IPS-18a (cell line): ENCODE data around the gene CKB.
A peak's percentile ranks its signal among the peaks of the same experiment; 100 is the strongest.
"Not testable (repeated sequence)": the region's sequence is repeated elsewhere in the genome, so short reads cannot be mapped to it uniquely, and the experiment has no call there.

ENCODE experiments used
- H3K27ac ChIP-seq: one replicate; pipeline ENCODE4 v1.5.1; 2013; ENCODE audit warnings: low read length
- H3K27me3 ChIP-seq: one replicate; pipeline ENCODE4 v1.6.1; 2013; ENCODE audit warnings: mild to moderate bottlenecking, low read length; ENCODE audit not compliant: control insufficient read depth, insufficient read depth
- H3K36me3 ChIP-seq: one replicate; pipeline ENCODE4 v1.6.1; 2013; ENCODE audit warnings: low read depth, low read length; ENCODE audit not compliant: control insufficient read depth
- H3K4me1 ChIP-seq: one replicate; pipeline ENCODE4 v1.6.1; 2013; ENCODE audit warnings: low read depth, low read length; ENCODE audit not compliant: control insufficient read depth
- H3K4me3 ChIP-seq: one replicate; pipeline ENCODE4 v1.5.1; 2013; ENCODE audit warnings: low read length
- H3K9ac ChIP-seq: one replicate; pipeline ENCODE4 v1.6.1; 2013; ENCODE audit warnings: mild to moderate bottlenecking, low read length, moderate library complexity
- H3K9me3 ChIP-seq: one replicate; pipeline ENCODE4 v1.6.1; 2013; ENCODE audit warnings: low read depth, low read length; ENCODE audit not compliant: control insufficient read depth

Gene CKB

DNA sequence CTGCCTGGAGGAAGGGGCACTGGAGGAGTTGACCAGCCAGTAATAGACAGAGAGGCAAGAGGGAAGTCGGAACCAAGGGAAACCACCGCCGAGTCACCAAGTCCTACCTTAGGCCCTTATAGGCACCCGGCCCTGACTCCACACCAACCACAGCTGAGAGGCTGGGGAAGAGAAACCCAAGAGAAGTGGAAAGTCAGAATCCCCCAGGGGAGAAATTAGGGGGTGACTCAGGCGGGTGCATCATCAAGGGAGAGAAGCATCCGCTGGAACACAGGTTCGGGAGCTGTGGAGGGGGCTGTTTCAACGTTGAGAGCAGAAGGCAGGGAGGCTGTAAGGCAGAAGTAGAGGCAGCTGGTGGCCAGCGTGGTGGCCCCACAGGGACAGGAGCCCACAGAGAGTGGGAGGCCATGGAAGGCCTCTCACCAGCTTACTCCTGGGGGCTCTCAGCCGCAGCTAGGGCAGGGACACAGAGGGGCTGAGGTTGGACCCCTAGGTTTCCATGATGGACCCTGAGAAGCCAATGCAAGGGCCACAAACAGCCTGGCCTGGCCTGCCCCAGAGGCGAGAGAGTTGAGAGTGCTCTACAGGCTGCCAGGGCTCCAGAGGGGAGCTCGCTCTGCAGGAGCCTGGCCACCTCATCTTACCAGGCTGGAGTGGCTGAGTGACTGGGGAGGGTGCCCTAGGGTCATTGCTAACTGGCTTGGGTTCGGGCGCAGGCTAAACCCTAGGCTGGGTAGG is 4.9 kb upstream of the CKB start:
- Histone ChIP-seq H3K27ac (no peak overlapping the region), H3K36me3 (peaks cover 3% of the 10 kb centered on the region), H3K4me1 (peaks cover 4% of the 10 kb centered on the region), H3K9ac (no peak overlapping the region), H3K4me3 (no peak overlapping the region), H3K27me3 (peaks cover 30% of the 10 kb centered on the region), H3K9me3 (no peaks in the 10 kb centered on the region)

GRCh38 chr14:103526914-103527248 is 4.3 kb upstream of the CKB start:
- H3K9me3 ChIP-seq, result no peaks in the 10 kb centered on the region
- no peak overlapping the region for H3K4me3 ChIP-seq
- H3K27me3 ChIP-seq, result peaks cover 30% of the 10 kb centered on the region
- no peaks in the 10 kb centered on the region for H3K36me3 ChIP-seq
- H3K27ac ChIP-seq, result no peak overlapping the region
- no peak overlapping the region for H3K9ac ChIP-seq
- peaks cover 4% of the 10 kb centered on the region for H3K4me1 ChIP-seq

GRCh38 chr14:103526247-103526913 is 3.8 kb upstream of the CKB start:
- Histone ChIP-seq H3K4me1 (peaks cover 4% of the 10 kb centered on the region), H3K9ac (no peak overlapping the region)

GRCh38 chr14:103525430-103526246 is 3.0 kb upstream of the CKB start:
- H3K27me3 ChIP-seq, result peaks cover 30% of the 10 kb centered on the region
- not testable (repeated sequence) for H3K4me1 ChIP-seq, H3K9me3 ChIP-seq, H3K36me3 ChIP-seq, H3K4me3 ChIP-seq, H3K27ac ChIP-seq, H3K9ac ChIP-seq

More at GRCh38 chr14:103526247-103526913, 3.8 kb upstream of the CKB start:
- no peaks in the 10 kb centered on the region for H3K36me3 ChIP-seq
- H3K27me3 ChIP-seq, result peaks cover 30% of the 10 kb centered on the region
- H3K4me3 ChIP-seq, result no peak overlapping the region
- H3K9me3 ChIP-seq, result no peaks in the 10 kb centered on the region
- H3K27ac ChIP-seq, result no peak overlapping the region

DNA sequence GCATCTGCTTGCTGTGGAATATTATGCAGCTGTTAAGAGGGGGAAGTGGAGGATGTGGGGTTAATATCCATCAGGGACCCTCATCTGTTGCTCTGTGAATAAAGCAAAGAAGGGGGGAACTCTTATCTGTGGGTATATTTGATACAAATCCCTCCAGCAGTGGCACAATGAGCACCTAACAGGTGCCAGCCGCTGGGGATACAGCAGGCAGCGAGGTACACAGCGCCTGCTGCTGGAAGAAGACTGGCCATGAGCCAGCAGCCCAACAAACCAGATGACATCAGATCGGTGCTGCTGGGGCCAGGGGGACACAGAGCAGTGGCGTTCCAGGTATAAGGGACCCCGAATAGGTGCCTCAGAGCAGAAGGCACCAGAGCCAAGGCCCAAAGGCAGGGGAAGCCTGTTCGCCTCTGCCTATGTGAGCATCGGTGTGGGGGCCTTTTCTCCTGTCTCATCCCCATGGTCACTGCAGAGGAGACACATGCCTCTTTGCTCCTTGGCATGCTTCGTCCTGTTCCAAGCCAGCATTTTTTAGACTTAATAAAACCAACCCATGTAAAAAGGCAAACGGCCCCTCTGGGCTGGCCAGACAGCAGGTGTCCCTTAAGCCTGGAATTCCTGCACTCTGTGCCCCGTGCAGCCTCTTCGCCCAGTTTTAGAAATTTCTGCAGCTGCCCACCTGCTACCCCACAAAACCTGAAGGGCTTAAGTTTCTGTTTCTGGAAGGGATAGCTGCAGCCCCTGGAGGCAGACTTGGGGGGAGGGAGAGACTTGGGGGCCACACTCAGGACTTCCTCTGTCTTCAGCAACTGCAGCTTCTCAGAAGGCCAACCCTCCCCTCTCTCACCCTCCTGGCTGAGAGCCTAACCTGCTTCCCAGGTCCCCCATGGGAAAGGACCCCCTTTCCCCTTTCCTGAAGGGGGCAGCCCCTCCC is 1.6 kb upstream of the CKB start:
- H3K27ac ChIP-seq, result no peak overlapping the region
- H3K36me3 ChIP-seq, result peaks cover 12% of the 10 kb centered on the region
- no peak overlapping the region for H3K9ac ChIP-seq
- peaks cover 4% of the 10 kb centered on the region for H3K4me1 ChIP-seq
- peak overlapping the region; percentile 59 for H3K4me3 ChIP-seq
- peaks cover 30% of the 10 kb centered on the region for H3K27me3 ChIP-seq
- H3K9me3 ChIP-seq, result no peaks in the 10 kb centered on the region

DNA sequence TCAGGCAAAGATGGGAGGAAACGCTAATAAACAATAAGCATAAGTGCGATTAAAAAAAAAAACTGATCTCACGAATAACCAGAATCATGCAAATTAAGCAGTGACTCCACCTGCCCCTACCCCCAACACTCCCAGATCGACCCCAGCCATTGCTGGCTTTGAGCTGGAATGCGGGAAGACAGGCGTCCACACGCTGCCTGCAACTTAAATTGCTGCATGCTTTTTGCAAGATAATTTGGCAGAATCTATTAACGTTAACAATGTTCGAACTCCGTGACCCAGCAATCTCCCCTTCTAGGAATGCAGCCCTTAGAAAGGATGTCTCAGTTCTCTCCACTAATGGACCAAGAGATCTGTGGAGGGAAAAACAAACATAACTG is 935 bp upstream of the CKB start:
- Histone ChIP-seq H3K4me1 (peaks cover 3% of the 10 kb centered on the region), H3K4me3 (peak overlapping the region; percentile 59), H3K27me3 (peaks cover 30% of the 10 kb centered on the region), H3K36me3 (peaks cover 12% of the 10 kb centered on the region), H3K27ac (no peak overlapping the region), H3K9me3 (no peaks in the 10 kb centered on the region), H3K9ac (no peak overlapping the region)

GRCh38 chr14:103521951-103522563 is 573 bp downstream of the CKB start:
- peak overlapping the region; percentile 78 for H3K4me3 ChIP-seq
- no peaks in the 10 kb centered on the region for H3K9me3 ChIP-seq
- H3K36me3 ChIP-seq, result peaks cover 12% of the 10 kb centered on the region
- peaks cover 30% of the 10 kb centered on the region for H3K27me3 ChIP-seq
- H3K9ac ChIP-seq, result peak overlapping the region; percentile 75
- peaks cover 3% of the 10 kb centered on the region for H3K4me1 ChIP-seq
- H3K27ac ChIP-seq, result no peak overlapping the region

DNA sequence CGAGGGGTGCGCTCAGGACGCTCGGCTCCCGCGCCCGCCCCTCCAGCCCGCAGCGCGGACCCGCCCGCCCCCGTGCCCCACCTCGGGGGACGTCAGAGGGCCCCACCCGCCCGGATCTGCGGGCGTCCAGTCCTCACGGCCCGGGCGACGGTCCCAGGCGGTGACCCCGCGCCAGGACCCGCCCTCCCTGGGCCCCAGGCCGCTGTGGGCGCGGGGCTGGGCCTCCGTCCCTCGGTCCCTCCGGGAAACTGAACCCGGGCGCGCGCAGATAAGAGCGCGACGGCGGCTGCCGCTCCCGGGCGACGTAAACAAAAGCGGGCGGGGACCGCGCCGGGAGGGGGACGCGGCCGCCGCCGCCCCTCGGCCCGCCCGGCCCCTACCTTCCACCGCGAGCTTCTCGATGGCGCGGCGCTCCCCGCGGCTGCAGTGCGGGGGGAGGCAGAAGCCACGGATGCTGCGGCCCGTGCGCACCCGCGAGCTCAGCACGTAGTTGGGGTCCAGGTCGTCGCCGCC is 1.1 kb downstream of the CKB start:
- peaks cover 12% of the 10 kb centered on the region for H3K36me3 ChIP-seq
- H3K9me3 ChIP-seq, result no peaks in the 10 kb centered on the region
- peak overlapping the region; percentile 78 for H3K4me3 ChIP-seq
- H3K9ac ChIP-seq, result peak overlapping the region; percentile 38
- H3K4me1 ChIP-seq, result peaks cover 3% of the 10 kb centered on the region
- H3K27ac ChIP-seq, result no peak overlapping the region
- peaks cover 30% of the 10 kb centered on the region for H3K27me3 ChIP-seq

- peak overlapping the region; percentile 78 for H3K4me3 ChIP-seq
- H3K9me3 ChIP-seq, result no peaks in the 10 kb centered on the region
- H3K9ac ChIP-seq, result peak overlapping the region; percentile 38
- H3K27me3 ChIP-seq, result peaks cover 27% of the 10 kb centered on the region
- H3K27ac ChIP-seq, result no peak overlapping the region
- H3K4me1 ChIP-seq, result peaks cover 3% of the 10 kb centered on the region
- peaks cover 12% of the 10 kb centered on the region for H3K36me3 ChIP-seq
These were observed 1.8 kb downstream of the CKB start for GRCh38 chr14:103520657-103521437.

- no peak overlapping the region for H3K27ac ChIP-seq
- H3K9ac ChIP-seq, result no peak overlapping the region
- H3K36me3 ChIP-seq, result peaks cover 12% of the 10 kb centered on the region
- no peak overlapping the region for H3K4me3 ChIP-seq
- no peaks in the 10 kb centered on the region for H3K9me3 ChIP-seq
- H3K27me3 ChIP-seq, result peaks cover 25% of the 10 kb centered on the region
- peaks cover 3% of the 10 kb centered on the region for H3K4me1 ChIP-seq
These were observed 2.4 kb downstream of the CKB start for GRCh38 chr14:103520269-103520656.
